Subcutaneous adipose tissue (tissue), 4 donors: Measurements from ENCODE around the gene NRF1. TPM values are rescaled to one million over a fixed set of nuclear protein-coding genes. Genes with fewer than 3 reads are reported as not detected.

ENCODE experiments used
- CTCF ChIP-seq: fragments of 450-650 bp; IDR thresholded peaks from one replicate; pipeline ENCODE4 v1.5.1; 2016; ENCODE audit warnings: low read depth, mild to moderate bottlenecking, control low read depth, antibody characterized with exemption, moderate library complexity
- total RNA-seq, 4 donors: library from RNA; depleted of rRNA; stranded (reverse); fragments of >200 nt; gene quantifications; one replicate each; pipeline ENCODE4 v1.1.0, GENCODE V29; 2016

The NRF1 gene
- total RNA-seq, 4 donors from 2014 or later = 12.8 to 26.7 (median 19.9) TPM

- no peak for TF ChIP-seq CTCF
Measured at GRCh38 chr7:129767120-129768015, 155.8 kb downstream of the NRF1 start.

GRCh38 chr7:129768614-129769399 is 157.3 kb downstream of the NRF1 start:
- no peak for TF ChIP-seq CTCF

GRCh38 chr7:129769400-129769774 is 157.9 kb downstream of the NRF1 start:
- TF ChIP-seq CTCF = no peak

GRCh38 chr7:129769866-129770808 is 158.6 kb downstream of the NRF1 start:
- no peak for TF ChIP-seq CTCF

GRCh38 chr7:129771201-129771927 is 159.8 kb downstream of the NRF1 start:
- TF ChIP-seq CTCF = no peak

- TF ChIP-seq CTCF = no peak
Measured at GRCh38 chr7:129771928-129772479, 160.5 kb downstream of the NRF1 start.
